HG03457 (cell line): ENCODE data around the gene PRDM8.
"Not testable (repeated sequence)": the region's sequence is repeated elsewhere in the genome, so short reads cannot be mapped to it uniquely, and the experiment has no call there.

Experiments used
- ATAC-seq: cut with Tn5 transposase; IDR thresholded peaks from one replicate; pipeline ENCODE4 v1.9.1; 2021; ENCODE audit warnings: moderate number of reproducible peaks; ENCODE audit not compliant: unreplicated experiment

PRDM8 gene

DNA sequence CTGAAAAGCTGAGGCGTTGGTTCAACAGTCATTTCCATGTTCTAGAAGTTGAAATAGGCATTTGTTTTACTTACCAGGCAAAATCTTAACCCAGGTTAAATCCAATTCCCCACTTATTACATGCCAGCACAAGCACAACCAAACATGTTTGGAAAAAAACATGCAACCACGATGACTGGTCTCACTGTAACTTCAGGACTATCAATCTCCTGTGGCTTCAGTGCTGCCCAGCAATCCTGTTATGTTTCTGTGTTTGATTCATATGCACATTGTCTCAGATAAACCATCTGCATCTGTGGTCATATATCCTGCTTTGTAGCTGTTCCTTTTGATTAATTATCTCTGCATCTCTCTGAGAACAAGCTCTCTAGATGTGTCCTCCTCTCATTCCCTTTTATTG is 28.3 kb downstream of the PRDM8 start:
- no peak for ATAC-seq

DNA sequence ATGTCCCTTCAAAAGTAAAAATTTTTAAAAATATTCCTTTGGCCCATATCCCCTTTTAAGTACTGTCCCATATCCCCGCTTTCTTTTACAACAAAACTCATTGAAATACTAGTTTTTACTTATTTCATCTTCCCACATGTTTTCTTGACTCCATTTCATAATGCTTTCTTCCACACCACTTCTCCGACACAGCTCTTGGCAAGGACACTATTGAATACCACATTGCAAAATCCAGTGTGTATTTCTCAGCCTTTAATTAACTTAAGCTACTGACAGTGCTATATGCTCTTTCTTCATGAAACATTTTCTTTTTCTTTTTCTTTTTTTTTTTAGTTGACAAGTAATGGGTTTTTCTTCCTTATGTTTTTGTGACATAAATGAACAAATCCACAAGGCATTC is 28.8 kb downstream of the PRDM8 start:
- ATAC-seq, result no peak

DNA sequence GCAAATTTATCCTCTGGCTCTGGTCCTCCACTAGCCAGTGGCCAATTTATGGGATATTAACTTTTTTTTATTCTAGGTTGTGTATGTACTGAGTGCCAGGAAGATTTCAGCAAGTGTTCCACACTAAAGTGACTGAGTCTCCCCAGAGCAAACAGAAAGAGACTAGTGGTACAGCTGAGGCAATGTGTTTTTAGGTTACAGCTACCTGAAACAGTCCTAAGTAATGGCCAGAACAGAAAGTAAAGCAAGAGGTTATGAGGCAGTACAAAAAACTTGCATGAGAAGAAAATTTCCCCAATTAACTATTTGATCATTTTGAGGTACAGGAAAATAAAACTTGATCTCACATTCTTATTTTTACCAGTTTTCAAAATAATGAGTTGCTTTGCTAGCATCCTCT is 31.2 kb downstream of the PRDM8 start:
- ATAC-seq, result peak; percentile 50

DNA sequence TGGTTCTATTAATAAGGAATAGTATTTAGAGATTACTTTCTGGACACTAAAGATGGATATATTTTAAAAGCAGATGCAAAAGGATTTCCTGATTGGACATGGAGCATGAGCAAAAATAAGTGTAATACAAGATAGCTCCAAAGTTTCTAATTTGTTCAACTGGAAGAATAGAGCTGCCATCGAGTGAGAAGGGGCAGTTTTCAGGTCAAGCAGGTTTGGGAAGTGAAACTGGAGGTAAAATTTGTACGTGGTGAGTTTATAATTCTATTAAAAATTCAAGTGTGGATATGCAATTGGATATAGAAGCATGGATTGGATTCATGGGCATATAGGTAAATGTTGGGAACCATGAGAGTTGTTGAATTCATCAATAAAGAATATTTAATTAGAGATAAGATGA is 31.8 kb downstream of the PRDM8 start:
- ATAC-seq, result no peak

DNA sequence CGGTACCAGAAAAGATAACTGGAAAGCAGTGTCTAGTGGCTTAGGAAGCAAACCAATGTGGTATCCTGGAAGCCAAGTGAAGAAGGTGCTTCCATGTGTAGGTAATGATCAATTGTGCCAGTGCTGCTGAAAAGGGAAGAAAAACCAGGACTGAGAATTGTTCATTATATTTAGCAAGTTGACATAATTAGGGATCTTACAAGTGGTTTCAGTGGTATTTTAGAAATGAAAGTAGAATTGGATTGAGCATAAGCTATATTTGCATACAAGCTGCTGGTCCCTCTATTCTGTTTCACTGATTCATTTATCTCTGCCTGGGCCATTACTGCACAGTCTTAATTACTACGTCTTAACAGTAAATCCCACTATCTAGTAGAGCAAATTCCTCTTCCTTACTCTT is 32.3 kb downstream of the PRDM8 start:
- ATAC-seq, result peak; percentile 92

DNA sequence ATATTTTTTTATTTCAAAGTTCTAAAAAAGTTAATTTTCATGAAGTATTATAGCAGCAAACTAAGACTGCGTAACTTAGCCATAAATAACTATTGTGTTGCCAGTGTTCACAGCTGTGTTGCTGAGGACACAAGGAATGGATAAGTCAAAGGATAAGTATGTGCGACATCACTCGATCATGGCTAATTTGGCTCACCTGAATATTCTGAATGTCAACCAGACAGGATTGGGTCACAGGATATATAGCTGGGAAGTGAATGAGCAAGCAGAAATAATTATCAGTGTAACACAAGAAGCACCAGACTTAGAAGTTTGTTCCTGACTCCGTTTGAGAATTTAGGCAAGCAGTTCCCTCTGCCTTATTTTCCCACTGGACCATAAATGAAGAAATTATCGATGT is 33.9 kb downstream of the PRDM8 start:
- ATAC-seq, result no peak

DNA sequence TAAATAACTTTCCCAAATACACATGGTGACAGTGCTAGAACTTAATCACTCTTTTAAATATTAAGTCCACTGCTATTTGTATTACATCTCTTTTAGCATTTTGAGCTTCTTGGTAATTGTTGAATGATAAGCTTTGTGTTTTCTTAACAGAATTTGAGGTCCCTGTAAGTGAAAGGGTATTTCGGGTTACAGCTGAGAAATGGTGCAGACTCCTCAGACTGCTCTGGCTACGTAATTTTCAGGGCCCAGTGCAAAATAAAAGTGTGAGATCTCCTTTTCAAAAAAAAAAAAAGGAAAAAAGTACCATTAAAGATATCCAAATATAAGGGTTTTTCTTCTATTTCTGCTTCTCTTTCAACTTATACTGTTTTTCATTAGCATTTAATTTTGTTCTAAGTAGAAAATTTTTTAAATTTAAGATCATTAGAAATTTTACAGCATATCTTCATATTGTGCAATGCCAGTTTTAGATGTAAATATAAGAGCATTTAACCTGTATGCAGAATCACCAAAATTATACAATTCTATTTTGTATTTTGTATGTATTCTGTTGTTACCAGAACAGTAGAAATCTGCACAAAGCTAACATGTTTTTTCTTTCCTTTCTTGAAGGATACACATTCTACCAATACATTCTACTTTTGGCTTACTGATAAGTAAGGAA is 35.5 kb downstream of the PRDM8 start:
- no peak for ATAC-seq

DNA sequence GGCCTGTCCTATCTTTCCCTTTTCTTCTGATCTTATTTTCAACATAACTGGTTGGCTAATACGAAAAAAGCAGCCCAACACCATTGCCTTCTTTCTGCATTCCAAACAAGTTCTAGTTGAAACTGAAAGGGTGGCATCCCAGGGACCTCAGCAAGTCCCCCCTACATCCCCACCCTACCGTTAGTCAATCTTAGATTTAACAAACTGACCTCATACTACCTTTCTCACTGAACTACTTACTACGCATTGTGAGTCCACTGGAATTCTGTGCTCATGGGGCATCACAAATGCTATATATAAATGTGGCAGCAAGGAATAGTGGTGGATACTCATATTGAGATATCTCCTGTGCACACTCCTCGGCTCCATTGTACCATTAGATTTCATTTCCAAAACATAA is 36.1 kb downstream of the PRDM8 start:
- no peak for ATAC-seq

DNA sequence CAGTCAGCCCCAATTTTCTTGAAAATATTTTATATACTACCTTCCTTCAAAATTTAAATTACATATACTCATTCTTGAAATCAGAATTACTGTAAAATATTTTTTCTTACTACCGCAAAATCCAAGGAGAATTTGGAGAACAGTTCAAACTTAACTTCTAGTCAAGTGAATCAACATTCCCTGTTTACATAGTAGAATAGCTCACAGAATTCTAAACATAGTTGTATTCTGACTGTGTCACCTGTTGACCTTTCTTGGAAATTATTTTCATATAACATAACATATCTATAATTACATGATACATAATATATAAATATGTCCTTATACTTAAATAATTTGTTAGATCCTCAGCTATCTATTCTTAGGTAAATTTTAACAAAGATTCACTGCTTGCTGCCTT is 38.1 kb downstream of the PRDM8 start:
- ATAC-seq, result no peak

DNA sequence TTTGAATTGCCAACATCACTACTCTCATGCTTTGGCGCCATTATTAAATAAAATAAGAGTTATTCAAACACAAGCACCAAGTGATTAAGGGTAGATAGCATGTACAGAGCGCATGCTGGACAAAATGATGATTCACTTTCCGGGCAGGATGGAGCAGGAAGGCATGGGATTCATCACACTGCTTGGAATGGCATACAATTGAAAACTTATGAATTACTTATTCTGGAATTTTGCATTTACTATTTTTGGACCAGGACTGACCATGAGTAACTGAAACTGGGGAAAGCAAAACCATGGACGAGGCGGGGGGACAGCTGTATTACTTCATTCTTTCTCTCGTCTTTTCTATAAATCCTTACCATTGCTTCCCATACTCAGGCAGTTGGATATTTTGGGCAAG is 40.7 kb downstream of the PRDM8 start:
- no peak for ATAC-seq

DNA sequence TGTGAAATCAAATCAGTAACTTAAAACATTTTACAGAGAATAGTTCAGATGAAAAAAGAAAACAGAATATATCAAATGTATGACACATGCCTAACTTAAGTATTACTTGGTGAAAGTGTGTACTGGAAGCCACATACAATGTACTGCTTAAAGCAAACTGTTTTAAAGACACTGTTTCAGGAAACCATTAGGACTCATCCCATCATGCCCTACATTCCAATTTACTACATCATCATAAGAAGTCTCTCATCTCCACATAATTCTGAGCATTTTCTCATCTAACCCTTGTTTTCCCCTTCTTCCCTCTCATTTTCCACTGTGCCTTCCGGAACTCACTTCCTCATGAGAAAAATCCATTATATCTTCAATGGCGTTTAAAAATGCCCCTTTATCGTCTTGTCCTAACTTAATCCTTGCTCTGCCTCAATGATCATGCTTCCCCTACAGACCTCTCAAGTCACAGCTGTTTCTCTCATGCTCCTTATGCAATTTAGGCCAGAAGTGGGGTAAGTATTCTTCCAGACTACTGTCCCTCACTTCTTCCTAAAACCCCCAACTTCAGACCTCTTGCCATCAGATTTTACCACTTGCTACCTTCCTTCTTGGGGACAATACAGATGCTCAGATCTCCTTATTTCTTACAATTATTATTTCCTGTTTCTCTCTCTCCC is 42.3 kb downstream of the PRDM8 start:
- no peak for ATAC-seq

DNA sequence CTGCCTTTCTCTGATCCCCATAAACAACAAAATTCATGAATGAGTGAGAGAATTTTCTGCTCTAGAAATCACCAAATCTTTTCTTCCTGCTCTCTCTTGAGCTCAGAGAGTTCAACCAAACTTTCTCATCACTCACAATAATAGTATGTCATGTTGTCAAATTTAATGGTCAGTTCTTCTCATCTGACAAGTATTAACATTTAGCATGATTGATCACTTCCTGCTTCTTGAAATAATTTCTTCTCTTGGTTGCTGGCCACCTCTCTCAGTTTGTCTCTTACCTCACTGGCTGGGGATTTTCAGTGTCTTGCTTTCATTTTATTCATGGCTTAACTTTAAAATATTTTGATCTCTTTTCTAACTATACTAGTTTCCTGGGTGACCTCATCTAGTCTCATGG is 43.7 kb downstream of the PRDM8 start:
- ATAC-seq, result no peak

DNA sequence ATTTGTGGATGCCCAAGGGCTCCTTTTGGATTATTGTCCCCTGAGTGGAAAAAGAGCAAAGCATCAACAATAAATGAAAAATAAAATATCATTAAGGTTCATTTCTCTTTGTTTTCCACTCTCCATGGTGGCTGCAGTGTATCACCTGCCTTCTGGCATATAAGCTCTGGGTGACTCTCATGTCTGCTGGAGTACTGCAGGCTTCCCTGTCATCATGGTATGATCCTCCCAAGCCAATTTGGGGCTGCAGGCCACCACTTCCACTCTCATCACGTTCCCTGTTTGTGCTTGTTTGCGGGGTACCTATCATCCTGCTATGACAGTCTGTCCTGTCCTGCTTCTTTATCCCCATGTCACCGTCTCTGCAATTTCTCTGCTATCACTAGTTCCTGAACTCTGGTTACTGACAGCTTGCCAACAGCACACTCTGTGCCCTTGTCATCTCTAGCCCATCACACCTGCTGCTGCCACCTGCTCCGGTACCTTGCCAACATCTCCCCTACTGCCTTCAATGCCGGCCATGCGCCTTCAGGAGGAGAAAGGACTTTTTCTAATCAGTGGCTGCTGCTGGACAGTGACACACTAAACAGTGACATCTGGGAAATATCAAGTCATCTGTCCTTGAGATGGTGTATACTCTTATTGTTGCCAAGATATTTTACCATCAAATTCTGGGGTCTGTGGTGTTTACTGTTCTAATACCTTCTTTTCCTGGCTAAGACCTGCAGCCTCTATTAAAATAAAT is 46.1 kb downstream of the PRDM8 start:
- ATAC-seq, result no peak

DNA sequence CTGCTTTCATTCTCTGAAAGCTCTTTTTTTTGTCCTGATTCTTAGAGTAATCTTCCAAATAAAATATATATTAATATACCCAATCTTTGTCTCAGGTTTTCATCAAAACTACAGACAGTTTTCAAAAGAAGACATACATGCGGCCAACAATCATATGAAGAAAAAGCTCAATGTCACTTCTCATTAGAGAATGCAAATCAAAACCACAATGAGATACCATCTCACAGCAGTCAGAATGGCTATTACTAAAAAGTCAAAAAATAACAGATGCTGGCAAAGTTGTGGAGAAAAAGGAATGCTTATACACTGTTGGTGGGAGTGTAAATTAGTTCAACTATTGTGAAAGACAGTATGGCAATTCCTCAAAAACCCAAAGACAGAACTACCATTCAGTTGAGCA is 50.2 kb downstream of the PRDM8 start:
- ATAC-seq, result not testable (repeated sequence)

DNA sequence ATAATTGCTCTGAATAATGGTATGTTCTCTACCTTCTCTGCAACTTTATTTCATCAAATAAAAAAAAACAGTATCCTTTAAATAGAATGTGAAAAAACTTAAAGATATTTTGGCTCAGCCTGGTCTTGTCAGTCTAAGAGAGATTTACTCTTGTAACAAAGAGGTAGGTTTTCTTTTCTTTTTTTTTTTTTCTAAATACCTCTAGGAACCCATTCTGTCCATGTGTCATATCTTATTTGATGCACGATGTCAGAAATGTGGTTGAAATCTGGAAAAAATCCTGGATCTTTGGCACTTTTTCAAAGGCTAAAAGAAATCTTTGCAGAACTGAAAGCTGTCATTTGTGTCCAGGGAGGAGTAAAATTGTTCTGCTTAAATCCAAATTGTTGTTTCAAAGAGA is 51.8 kb downstream of the PRDM8 start:
- ATAC-seq, result no peak

DNA sequence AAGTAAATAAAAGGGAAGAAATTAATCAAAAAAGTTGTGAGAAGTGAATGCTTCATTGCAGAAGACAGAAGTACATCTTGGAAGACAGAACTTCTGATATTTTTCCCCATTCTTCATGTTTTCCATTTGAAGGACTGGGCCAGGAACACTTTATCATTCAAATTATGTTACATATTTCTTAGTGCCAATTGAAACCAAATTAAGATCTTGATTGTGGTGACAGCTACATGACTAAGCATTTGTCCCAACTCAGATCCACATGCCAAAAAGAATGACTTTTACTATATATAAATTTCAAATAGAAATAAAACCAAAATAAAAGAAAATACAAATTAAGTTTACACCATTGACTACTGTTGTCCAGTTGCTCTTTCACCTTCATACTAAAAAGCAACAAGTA is 55.1 kb downstream of the PRDM8 start:
- ATAC-seq, result no peak

DNA sequence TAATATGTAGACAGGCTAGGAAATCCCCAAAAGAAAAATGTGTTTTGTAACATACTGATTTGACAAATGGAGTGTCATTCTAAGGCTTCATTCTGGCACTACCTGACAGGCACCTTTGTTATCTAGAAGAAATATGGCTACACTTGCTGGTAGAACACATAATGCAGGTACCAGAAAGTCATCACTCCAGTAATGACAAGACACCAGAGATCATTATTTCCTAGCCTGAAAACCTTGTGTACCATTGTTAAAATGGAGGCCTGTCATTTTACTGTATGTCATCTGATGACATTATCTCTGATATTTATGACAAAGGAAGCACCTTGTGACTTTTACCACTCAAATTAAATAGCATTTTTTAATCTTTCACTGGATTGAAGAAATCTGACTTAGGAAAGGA is 55.6 kb downstream of the PRDM8 start:
- no peak for ATAC-seq

DNA sequence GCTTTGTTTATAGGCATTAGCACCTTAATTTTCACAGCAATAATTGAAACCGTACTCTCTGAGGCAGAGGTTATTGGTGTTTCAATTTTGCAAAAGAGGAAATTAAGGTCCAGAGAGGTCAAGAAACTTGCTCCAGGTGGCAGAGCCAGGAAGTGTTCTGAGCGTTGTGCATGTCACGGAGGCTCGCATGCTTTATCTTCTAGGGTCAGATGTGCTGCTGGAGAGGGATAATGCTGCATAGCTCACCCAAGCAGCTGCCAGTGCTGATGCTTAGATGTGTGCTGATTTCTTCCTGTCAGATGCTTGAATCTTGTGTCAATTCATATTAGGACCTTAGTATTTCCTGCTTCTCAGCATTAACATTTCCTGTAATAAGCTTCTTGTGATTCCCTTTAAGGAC is 56.2 kb downstream of the PRDM8 start:
- no peak for ATAC-seq
